NCI-H446 (cell line): ENCODE measurements around the gene MEX3A.
"Not testable (repeated sequence)": the region's sequence is repeated elsewhere in the genome, so short reads cannot be mapped to it uniquely, and the experiment has no call there.

Source experiments
- DNase-seq, 2 experiments: peaks; one replicate each; lab custom pipeline; 2025; lab: John Stamatoyannopoulos, UW

Gene MEX3A

DNA sequence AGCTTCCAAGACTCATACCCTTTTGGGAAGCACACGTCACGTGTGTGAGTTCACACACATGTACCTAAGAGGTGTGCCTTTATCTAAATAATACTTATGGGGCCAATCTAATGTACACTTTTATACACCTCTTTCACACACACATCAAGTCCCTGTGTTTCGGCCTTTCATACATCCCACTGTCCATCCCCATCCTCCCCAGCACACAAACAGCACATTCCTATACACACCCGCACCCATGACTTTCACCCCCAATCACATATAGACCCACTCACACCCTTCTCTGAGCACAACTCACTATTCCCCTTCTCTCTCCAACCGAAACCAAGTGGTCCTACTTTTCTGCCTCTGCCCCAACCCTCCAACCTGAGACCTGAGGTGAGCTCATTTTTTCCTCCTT, 3.5 kb downstream of the MEX3A start:
- no peak for DNase-seq

DNA sequence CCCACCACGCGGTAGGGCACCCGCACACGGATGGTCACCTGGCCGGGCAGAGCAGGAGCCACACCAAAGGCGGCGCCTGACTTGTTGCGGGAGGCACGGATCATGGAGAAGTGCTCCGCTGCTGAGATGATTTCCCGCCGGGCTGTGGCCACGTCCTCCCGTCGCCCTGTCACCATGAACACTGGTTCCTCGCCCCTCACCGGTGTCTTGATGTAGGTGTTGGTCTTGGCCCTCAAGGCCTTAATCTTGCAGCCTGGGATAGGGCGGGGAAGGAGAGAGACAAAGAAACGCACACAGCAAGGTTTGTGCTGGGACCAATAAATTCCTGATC, 4.9 kb downstream of the MEX3A start:
- DNase-seq = no peak

DNA sequence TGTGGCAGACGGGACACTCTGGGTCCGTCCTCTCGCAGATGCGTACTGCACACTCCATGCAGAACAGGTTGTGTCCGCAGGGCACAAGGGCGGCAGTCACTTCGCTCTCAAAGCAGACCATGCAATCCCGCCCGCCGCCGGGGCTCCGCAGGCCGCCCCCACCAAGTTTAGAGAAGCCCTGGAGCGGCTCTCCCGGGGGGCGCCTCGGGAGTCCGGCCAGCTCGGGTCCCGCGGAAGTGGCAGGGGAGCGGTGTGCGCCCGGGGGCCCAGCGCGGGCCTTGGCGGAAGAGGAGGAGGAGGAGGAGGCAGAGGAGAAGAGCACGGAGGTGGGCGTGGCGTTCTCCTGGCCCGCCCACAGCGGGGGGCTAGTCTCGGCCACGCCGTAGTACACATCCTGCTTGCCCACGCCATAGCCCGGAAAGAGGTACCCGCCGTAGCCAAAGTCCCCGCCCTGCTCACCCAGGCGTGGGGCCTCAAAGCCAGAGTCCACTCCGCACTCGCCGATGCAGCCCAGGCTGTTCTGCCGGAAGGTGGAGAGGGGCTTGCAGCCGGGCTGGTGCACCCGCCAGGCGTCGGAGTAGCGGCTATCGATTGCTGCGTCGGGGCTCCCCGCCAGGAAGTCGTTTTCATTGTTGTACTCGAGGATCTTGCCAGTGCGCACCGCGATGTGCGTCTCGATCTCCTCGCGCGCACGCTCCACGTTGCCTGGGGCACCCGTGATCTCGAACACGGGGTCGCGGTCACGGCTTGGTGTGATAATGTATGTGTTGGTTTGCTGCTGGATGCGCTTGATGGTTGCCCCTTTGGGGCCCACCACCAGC, 5.4 kb downstream of the MEX3A start:
- no peak for DNase-seq

DNA sequence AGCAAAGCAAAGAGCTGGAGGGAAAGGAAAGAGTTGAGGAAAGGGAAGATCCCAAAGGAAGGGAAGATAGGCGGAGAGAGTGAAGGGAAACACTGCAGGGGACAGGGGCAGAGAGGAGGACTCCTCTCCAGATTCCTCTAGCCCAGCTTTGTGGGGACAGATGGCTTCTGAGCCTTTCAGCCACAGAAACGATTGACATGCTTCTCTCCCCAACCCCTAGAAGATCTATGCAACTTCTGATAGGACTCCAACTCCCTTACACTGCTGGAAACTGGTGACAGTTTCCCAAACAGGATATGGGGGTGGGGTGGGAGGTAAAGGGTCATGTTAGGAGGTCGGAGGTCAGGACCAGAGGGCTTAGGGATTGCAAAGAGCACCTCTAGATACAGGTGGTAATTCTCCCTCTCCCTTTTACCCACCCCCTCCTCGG, 6.5 kb downstream of the MEX3A start:
- DNase-seq = no peak

DNA sequence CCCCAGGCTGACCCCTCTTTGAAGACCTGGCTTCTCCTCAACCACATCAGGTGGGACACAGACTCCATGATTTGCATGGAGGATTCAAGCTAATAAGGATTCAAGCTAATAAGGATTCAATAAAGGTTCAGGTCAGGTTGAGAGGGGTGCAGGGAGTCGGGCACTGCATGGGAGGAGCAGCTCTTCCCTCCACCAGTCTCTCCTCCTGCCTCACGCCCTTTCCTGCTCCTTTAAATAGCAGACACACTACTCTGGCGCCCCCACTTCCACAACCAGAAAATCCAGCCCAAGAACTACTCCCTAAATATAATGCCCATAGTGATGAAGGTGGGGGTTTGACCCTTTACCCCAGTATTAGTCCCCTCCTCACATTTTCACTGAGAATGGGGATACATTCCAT, 7.1 kb downstream of the MEX3A start:
- no peak for DNase-seq

DNA sequence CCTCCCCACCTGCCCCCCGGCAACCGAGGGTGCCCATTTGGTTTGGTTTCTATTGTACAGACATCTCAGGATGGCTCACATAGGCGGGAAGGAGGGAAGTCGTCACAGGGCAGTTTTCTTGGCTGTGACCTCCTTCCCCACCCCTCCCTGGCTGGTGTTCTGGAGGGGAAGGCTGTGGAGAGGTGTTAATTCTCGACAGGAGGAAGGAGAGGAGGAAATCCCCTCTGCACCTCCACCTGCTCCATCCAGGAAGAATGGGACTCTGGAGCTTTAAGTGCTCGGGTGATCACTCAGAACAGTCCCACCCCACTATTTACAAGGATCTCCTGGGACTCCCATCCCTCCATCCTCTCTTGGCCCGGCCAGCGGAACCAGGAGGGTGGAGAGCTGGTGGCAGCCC, 7.6 kb downstream of the MEX3A start:
- no peak for DNase-seq

DNA sequence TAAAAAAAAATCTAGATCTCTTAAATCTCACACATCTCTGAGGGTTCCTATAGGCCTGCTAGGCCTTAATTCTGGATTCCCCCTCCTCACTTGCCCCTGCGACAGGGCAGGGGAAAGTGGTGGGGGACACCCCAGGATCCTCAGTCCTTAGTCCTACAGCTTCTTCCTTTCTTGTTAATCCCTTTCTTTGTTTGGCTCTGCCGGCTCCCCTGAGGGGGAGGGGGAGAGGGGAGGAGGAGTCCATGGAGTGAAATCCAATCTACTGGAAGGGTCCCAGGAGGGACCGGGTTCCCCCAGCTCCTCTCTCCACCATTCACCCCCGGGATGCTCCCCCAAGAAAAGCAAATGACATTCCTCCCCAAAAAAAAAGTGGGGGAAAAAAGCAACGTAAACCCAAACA, 8.5 kb downstream of the MEX3A start:
- DNase-seq = no peak

DNA sequence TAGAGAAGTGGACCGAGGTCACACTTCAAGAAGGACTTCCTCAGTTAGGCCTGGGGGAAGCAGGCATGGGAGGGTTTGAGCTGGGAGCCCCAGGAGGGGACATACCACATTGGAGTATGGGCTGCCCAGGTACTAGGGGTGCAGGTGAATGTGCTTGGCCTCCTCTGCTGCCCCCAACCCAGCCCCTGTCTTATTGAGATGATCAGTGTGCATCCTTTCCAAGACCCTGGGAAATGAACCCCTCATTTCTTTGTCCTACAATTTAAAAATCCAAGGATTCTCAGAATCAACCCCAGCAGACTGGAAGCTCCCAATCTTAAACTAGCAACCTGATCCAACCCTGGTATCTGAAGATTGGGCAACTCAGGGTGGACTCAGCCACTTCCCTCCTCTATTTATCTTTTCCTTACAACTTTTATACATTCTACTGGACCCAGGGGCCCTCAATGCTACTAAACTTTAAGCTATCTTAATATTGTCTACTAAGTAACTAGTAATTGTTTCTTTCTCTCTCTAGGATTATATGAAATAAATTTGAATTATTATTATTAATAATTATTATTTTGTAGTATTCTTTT, 9.1 kb downstream of the MEX3A start:
- DNase-seq = no peak

DNA sequence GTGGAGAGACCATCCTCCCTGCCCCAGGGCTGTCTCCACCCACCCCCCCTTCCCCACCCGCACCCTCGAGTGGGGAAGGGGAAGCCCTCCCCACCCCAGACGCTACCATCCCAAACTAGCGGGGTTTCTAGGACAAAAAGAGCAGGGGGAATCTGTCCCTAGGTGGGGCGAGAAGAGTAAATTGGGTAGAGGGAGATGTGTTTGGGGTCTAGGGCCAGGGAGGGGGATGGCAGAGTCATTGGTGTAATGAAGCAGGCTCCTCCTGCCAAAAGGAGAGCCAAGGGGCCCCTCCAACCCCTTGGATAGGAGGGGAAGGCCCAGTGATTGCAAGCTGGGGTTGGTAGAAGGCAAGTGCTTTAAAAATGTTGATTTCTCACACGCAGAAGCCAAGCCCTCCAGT, 10.0 kb downstream of the MEX3A start:
- no peak for DNase-seq

DNA sequence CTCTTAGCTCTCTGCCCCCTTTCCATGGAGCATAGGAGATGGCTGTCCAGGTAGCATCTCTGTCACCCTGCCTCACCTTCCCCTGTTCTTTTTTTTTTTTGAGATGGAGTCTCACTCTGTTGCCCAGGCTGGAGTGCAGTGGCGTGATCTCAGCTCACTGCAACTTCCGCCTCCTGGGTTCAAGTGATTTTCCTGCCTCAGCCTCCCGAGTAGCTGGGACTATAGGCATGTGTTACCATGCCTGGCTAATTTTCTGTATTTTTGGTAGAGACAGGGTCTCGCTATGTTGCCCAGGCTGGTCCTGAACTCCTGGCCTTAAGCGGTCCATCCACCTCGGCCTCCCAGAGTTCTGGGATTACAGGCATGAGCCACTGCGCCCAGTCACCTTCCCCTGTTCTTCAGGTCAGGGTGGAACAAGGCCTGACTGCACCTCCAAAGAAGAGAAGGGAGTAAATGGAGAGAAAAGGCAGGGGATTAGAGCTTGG, 10.9 kb downstream of the MEX3A start:
- not testable (repeated sequence) for DNase-seq

DNA sequence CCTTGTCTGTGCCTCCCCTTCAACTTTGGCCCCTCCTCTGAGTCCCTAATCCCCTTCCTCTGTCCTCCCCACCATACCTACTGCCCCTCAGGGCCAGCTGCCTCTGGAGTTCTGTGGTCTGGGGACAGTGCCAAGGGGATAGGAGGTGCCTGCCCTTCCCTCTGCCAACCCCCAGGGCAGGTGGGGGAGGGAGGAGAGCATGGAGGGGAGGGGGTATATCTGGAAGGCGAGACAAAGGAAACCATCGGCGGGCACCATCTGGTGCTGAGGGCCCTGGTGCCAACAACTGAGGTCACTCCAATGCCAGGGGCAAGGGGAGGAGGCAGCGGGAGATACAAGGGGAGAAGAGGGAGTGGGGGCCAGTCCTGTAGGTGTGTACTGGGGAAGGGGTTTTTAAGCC, 11.7 kb downstream of the MEX3A start:
- DNase-seq = peak; percentile 81 to 93

DNA sequence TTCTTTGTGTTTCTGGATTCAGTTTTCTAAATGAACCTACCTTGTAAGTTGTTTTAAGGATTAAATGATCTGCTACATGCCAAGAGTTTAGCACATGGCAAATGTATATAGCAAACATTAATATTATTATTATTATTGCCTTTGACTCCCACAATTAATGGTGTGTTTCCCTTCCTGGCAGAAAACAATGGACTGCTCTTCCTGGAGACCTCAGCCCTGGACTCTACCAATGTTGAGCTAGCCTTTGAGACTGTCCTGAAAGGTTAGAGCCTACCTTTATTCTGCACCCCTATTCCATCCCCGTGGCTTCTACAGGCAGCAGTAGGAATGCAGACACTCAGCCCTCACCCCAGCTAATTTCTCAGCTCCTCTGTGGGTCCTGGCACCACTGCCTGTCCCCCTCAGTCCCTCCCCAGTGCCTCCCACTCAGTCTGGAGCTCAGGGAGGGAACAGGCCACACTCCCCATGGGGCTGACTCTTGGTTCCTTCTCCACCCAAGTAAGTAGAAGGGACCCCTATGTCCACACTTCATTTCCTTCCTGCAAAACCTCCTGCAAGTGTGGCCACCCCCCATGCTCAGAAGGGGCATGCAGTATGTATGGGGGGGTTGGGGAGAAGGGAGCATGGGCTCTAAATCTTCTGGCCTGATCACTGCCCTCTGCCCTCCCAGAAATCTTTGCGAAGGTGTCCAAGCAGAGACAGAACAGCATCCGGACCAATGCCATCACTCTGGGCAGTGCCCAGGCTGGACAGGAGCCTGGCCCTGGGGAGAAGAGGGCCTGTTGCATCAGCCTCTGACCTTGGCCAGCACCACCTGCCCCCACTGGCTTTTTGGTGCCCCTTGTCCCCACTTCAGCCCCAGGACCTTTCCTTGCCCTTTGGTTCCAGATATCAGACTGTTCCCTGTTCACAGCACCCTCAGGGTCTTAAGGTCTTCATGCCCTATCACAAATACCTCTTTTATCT, 12.5 kb downstream of the MEX3A start:
- DNase-seq = no peak

DNA sequence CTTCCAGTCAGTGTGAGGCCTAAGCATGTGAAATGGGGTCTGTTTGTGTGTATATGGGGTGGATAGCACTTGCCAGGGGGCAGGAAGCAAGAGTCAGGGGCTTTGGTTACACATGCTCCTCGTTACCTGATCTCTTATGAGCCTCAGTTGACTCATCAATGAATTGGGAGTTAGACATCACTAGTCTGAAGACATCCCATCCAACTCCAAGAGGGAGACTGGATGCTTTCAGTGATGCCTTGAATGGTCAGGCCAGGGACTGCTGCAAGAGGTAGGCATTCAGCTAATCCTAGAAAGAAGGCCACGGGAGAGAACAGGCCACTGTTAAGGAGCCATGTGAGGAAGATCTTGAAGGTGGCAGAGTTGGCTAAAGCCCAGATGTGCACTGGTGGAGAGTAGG, 15.0 kb downstream of the MEX3A start:
- DNase-seq = no peak

DNA sequence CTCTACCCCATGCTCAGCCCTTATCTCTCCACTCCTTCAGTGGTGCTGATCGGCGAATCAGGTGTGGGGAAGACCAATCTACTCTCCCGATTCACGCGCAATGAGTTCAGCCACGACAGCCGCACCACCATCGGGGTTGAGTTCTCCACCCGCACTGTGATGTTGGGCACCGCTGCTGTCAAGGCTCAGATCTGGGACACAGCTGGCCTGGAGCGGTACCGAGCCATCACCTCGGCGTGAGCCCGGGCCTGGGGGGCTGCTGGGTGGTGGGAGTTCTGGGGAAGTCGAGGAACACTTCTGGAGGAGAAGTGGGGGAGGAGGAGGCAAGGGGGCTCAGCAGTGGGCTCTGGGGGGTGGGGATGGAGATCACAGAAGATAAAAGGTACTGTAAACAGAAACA, 16.4 kb downstream of the MEX3A start:
- no peak for DNase-seq

DNA sequence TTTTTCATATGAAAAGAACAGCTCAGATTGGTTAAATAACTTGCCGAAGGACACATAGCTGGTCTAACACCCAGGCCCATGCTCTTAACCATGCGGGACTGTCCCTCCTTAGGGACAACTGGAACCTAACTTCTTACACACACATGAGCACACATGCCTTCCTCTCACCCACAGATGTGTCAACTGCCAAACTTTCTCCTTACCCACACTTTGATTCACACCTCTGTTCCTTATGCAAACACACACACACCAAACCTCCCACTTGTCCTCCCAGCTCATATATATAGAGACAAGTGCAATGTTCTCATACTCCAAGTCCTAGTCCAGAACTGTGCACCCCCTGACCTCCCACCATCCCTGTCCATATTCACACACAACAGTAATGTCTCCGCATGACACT, 17.1 kb downstream of the MEX3A start:
- no peak for DNase-seq

DNA sequence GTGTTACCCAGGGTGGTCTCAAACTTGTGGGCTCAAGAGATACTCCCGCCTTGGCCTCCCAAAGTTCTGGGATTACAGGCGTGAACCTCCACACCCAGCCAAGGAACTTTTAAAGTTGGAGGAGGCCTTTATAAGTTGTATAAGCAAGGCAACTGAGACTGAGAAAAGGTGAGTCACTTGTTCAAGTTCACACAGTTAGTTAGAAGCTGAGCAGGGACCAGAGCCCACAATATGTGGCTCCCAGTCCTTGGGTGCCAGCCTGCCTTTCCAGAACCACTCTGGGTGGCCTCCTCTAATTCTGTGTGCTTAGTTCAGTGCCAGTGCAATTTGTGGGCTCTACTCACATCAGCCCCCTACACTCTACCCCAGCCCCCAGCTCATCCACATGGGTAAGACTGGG, 17.6 kb downstream of the MEX3A start:
- no peak for DNase-seq

DNA sequence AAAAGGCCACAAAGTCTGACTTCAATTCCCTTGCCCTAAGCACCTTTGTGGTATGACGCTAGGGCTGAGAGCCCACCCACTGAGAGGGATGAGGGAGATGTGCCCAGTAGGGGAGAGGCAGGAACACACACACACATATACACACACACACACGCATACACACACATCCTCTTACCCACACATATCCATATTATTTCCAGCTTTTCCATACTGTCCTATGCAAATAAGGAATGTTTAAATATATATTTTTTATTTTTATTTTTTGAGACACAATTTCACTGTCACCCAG, 18.3 kb downstream of the MEX3A start:
- DNase-seq = no peak

DNA sequence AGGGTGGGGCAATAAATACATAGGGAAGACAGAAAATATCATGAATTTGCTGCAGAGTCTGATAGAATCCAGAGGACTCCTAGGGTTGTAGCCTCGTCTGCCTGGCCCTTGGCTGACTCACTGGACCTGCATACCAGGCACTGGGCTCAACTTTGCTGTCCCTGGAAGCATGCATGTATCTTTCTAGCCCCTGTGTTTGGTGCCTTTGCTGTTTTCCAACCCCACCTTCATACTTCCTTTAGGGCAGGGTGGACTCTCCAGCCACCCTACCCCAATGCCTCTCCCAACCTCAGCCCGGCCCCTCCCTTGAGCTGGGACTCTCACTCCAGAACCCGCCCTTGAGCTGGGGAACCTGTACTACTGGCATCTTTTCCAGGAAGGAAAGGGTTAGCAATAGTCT, 20.1 kb downstream of the MEX3A start:
- no peak for DNase-seq

DNA sequence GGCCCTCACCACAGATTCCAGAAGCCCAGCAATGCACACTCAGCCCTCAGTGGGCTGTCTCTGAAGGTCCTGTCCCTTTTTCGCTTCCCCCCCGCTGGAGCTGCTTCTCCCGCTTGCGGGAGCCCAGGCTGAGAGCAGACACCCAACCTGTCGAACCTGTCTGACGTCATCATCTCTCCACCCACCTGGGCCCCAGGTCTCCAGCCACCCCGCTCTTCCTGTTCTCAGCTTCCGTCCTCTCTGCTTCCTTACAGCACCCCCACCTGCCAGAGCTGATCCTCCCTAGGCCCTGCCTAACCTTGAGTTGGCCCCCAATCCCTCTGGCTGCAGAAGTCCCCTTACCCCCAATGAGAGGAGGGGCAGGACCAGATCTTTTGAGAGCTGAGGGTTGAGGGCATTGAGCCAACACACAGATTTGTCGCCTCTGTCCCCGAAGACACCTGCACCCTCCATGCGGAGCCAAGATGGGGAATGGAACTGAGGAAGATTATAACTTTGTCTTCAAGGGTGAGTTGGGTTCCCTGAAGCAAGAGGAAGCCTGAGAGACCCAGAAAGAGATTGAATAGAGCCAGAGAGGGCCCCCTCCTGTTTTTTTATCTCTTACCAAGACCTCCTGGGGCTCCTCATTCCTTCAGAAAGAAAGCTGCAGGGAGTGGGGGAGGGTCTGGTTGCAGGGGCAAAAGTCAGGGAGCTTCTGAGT, 21.2 kb downstream of the MEX3A start, which contains the start of gene RAB25:
Gene RAB25, plus strand, starts transcription at position 224 of the 700 bp plus-strand sequence. Its CDS starts 241 bp downstream, at position 465.
- DNase-seq = no peak

DNA sequence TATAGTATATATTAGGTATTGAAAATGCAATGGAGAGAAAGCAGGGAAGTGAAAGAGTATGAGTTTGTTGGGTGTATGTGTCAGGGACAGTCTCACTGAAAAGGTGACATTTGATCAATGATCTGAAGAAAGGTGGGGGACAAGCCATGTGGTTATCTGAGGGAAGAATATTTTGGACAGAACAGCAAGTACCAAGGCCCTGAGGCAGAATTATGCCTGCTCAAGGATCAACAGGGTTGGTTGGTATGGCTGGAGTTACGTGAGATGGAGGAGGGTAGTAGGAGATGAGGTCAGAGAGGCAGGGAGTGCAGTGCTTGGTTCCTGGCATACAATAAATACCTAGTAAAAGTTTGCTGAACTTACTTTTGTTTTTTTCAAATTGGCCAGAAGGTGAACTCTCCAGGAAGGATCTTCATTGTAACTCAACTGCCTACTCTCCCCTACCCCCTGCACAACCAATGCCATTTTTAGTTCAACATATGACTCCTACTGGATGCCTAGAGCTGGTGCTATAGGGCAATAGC, 25.9 kb downstream of the MEX3A start:
- DNase-seq = no peak

DNA sequence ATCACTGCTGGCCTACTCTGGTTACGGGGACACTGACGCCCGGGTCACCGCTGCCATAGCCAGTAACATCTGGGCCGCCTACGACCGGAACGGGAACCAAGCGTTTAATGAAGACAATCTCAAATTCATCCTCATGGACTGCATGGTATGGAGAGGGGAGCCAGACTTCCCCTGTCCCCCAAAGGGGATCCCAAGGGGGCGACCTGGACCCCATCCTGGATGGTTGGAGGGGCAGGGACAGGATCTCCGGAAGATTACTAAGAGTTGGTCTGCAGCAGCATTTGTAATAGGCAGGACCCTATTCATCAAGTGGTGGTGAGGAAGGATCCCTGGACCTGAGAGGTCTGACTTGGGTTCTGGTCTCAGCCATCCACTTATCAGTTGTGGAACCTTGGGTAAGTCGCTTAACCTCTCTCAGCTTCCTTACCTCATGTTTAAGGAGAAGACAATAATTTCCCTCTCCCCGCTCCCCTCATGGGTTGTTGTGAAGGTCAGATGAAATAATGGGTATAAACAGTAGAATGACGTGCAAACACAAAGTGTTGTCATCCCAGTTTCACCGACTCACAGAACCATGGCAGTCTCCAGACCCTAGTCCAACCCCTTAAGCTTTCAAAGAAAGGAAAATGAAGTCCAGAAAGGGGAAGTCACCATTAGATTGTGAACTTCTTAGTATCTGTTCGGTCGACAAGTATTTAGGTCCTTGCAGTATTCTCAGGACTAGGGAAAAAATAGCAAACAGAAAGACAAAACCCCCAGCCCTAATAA, 26.8 kb downstream of the MEX3A start:
- no peak for DNase-seq
